IgD-negative memory B cell (primary cell): ENCODE results near the gene SOX18. TPM values are rescaled to one million over a fixed set of nuclear protein-coding genes. Genes with fewer than 3 reads are reported as not detected.

ENCODE experiments used
- H3K27ac Mint-ChIP-seq, 3 donors: one replicate each; pipeline ENCODE4 v1.8.0; 2020 to 2022; ENCODE audit warnings: mild to moderate bottlenecking in 3 of 3, mixed read lengths in 3 of 3, moderate library complexity in 1 of 3
- H3K27me3 Mint-ChIP-seq: one replicate; pipeline ENCODE4 v1.8.0; 2021; ENCODE audit warnings: mixed read lengths
- H3K36me3 Mint-ChIP-seq: one replicate; pipeline ENCODE4 v1.8.0; 2020; ENCODE audit warnings: mild to moderate bottlenecking, mixed read lengths
- H3K4me1 Mint-ChIP-seq, 3 donors: one replicate each; pipeline ENCODE4 v1.8.0; 2020 to 2022; ENCODE audit warnings: mixed read lengths in 3 of 3, mild to moderate bottlenecking in 1 of 3
- H3K4me3 Mint-ChIP-seq, 4 donors: one replicate each; pipeline ENCODE4 v1.8.0; 2020 to 2022; ENCODE audit warnings: mild to moderate bottlenecking in 4 of 4, mixed read lengths in 4 of 4, moderate library complexity in 3 of 4
- H3K9me3 Mint-ChIP-seq, 3 donors: one replicate each; pipeline ENCODE4 v1.8.0; 2020 to 2021; ENCODE audit warnings: mixed read lengths in 3 of 3, mild to moderate bottlenecking in 1 of 3
- polyA plus RNA-seq: library from polyadenylated mRNA; unstranded; fragments of 300-500 nt; fragmentation: Illumina TruSeq; gene quantifications from one replicate; pipeline ENCODE4 v1.2.3, GENCODE V29; 2021

The SOX18 gene
- polyA plus RNA-seq, 1 donor from 2014 or later: not detected

DNA sequence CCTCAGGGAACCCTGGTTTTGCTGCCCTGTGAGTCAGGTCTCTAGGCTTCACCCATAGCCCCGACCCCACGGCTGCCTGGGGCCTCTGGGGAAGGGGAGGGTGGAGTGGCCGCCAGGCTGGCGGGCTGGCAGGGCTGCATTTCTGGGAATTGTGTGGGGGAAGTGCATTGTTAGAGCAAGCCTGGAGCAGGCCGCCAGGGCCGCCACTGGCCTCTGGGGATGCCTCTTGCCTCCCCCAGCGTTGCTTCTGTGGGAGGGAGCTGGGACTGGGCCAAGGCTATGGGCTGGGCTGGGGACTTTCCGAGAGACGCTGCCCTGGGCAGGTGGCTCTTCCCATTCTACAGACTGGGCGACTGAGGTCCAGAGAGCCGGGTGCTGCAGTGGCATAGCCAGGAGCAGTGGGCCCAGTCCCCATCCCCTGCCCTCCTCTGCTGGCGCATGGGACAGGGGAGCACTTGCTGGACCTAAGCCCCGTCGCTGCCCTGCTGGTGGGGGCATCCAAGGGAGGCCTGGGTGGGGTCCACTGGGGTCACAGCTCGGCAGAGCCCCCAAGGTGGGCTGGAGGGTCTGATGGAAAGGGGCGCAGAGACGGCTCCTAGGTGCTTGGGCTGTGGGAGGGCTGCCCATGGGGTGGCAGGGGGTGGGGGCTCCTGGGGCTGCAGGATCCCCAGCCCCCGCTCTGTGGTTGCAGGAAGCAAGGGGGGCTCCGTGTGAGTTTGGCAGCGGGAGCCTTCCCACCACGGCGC lies 6.6 kb upstream of the SOX18 start:
- Mint-ChIP-seq H3K36me3 (peaks cover 3% of the 10 kb centered on the region), H3K27me3 (peaks cover 22% of the 10 kb centered on the region), H3K9me3 (no peaks in the 10 kb centered on the region), H3K27ac (no peak overlapping the region), H3K4me3 (peak overlapping the region in 1 of 4 donors; percentile 9), H3K4me1 (peaks cover 0 to 11% (median 9%) of the 10 kb centered on the region in 3 donors)

DNA sequence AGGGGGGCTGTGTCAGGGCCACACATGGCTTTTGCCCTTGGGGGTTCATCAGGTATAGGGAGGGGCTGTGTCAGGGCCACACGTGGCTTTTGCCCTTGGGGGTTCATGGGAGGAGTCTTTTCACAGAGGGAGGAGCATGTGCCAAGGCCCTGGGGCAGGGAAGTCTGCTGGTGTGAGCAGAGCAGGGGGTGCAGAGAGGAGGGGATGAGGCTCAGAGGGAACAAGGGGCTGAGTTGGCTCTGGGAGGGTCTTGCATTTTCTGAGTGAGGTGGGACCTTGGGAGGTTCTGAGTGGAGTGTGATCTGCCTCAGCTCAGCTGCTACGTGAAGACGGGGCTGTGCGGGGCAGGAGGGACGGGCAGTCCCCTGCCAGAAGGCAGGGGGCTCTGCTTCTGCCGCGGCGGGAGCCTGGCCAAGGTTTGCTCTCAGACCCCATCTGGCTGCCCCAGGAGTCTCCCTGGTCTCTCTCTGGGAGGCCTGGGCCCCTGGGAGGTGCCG lies 6.0 kb upstream of the SOX18 start:
- Mint-ChIP-seq H3K27ac (no peak overlapping the region), H3K4me1 (peaks cover 0 to 11% (median 9%) of the 10 kb centered on the region in 3 donors), H3K4me3 (peak overlapping the region in 1 of 4 donors; percentile 19), H3K27me3 (peaks cover 28% of the 10 kb centered on the region), H3K9me3 (no peaks in the 10 kb centered on the region), H3K36me3 (peaks cover 3% of the 10 kb centered on the region)

DNA sequence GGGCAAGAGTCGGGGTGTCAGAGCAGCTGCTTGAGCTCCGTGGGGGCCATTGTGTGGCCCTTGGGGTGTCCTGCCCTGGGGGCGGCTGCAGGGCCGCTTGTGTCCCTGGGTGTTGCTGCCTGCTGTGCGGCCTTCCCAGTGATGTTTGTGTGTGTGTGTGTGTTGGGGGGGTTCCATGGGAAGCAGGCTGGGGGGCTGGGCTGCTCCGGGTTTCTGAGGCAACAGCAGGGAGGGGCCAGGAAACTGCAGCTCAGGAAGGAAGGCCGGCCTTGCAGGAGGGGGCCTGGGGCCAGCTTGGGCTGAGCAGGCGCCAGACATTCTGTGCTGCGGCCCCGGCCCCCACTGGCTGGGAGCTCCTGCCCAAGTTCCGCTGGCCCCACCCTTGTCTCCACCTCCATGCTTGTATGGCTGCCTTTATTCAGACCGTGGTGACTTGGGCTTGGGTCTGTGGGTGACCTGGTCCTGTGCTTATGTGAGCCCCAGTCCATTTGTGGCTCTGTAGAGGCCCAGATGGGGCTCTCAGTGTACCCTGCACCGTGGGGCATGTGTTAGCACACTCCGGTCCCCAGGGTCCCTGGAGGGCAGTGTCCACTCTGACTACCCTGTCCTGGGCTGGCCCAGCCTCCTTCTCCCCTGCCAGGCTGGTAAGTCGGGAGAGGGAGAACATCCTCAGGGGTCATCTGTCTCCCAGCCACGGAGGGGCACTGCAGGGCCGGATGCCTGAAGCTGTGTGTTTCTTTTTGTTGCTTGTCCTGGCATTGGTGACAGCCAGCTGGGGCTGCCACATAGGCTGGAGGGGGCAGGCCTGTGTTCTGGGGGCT lies 4.6 kb upstream of the SOX18 start:
- Mint-ChIP-seq H3K9me3 (no peaks in the 10 kb centered on the region), H3K27me3 (peaks cover 34% of the 10 kb centered on the region), H3K4me3 (no peak overlapping the region), H3K4me1 (peaks cover 0 to 11% (median 9%) of the 10 kb centered on the region in 3 donors), H3K27ac (peak overlapping the region in 1 of 3 donors; percentile 57), H3K36me3 (peaks cover 3% of the 10 kb centered on the region)

DNA sequence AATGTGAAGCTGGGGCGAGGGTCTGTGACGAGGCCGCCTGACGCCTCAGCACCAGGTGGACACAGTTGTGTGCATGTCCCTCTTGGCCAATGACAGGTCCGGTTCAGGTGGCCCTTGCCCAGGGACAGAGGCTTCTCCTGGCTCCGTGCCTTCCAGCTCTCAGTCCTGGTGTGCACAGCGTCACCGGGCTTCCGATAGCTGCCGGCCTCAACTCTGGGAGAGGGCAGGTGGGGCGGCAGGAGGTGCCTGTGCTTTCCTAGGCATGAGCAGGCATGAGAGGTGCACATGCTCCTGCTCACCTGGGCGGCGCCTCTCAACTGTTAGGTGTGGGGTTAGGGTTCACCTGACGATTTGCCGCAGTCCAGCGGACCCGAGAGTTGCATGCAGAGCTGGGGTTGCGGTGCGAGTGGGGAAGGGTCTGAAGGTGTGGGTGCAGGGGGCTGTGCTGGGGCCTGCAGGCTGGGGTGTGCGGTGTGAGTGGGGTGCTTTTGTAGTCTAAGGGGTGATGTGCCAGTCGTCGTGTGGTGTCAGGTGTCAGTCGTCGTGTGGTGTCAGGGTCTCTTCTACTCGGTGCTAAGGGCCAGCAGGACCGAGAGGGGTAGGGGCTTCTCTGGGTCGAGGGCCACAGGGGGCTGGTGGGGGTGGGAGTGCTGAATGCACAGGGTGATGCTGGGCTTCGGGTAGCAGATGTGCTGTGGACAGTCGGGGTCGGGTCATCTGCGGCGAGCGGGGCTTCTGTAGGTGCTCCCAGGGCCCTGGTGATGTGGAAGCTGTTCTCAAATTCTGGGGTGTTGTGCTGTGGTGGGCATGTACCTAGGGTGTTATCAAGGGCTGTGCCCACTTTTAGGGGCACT lies 3.8 kb upstream of the SOX18 start:
- H3K4me3 Mint-ChIP-seq: no peak overlapping the region
- H3K4me1 Mint-ChIP-seq: peaks cover 0 to 7% (median 4%) of the 10 kb centered on the region in 3 donors
- H3K9me3 Mint-ChIP-seq: no peaks in the 10 kb centered on the region
- no peak overlapping the region for H3K27ac Mint-ChIP-seq
- H3K36me3 Mint-ChIP-seq: peaks cover 3% of the 10 kb centered on the region
- H3K27me3 Mint-ChIP-seq: peaks cover 35% of the 10 kb centered on the region

DNA sequence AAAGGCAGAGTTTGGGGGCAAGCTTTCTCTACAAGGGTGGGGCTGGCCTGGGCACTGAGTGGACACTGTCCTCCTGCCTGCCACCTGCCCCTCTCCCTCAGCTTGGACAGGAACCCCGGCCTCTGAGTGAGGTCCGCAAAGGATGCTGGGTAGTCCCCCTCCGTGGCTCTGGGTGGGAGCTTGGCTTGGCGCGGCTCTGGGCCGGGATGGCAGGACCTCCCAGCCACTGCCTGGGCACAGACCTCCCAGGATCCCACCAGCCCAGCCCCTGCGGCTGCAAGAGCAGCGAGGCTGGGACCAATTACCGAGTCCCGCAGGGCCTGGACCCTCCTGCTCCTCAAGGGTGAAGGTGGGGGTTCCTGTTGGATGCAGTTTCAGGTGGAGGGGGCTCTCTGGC lies 2.9 kb upstream of the SOX18 start:
- Mint-ChIP-seq H3K4me3 (no peak overlapping the region), H3K36me3 (peaks cover 3% of the 10 kb centered on the region), H3K27ac (no peak overlapping the region), H3K27me3 (peaks cover 39% of the 10 kb centered on the region), H3K9me3 (no peaks in the 10 kb centered on the region), H3K4me1 (peaks cover 0 to 4% (median 0%) of the 10 kb centered on the region in 3 donors)

DNA sequence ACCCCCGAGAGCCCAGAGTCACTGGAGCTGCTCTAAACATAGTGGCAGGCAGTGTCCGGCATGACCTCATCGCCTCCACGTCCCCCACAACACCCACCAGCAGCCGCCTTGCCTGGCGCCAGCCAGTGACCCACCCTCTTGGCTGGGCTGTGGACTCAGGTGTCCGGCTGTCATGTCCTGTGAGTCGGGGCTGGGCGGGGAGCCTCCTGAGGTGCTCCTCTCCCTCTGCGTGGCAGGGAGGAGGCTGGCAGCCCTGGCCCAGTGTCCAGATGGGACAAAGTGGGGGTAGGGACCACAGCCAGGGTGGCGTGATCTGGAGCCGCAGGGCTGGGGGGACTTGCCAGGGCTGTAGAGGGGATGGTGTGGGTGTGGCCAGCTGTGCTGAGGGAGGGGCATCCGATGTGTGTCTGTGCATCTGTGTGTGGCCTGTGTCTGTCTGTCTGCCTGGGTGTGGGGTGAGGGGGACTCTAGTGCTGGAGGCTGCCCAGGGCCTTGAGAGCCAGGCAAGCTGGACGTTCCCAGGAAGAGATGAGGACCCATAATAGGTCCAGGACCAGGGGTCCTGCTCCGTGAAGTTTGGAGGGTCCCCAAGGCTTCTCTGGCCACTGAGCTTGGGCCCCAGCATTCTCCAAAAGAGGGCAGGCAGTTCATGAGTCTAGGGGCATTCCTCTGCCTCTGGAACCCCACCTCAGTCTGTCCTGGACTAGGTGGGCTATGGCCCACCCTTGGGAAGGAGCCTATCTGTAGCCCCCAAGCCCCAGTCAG lies 2.3 kb upstream of the SOX18 start:
- no peaks in the 10 kb centered on the region for H3K9me3 Mint-ChIP-seq
- peak overlapping the region in 1 of 4 donors; percentile 47 for H3K4me3 Mint-ChIP-seq
- H3K27me3 Mint-ChIP-seq: peaks cover 45% of the 10 kb centered on the region
- H3K36me3 Mint-ChIP-seq: peaks cover 3% of the 10 kb centered on the region
- no peak overlapping the region for H3K27ac Mint-ChIP-seq
- peaks cover 0 to 4% (median 0%) of the 10 kb centered on the region in 3 donors for H3K4me1 Mint-ChIP-seq

DNA sequence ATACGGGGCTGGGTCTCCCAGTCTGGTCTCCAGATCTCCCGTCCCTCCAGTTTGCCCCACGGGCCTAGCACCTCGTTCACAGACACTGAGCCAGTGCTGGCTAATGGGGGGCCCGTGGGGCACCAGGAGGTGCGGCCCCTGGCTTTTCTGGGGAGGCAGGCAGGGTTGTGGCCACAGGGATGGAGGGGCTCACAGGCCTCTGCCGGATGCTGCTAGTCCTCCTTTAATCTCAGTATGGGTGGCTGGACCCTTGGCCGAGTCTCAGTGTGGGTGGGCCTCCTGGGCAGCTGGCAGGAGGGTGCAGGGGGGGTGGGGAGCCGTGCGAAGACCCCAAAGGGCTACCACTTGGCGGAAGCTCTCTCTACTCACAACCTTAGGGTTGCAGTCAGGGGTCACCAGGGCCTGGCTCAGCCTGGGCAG lies 1.6 kb upstream of the SOX18 start:
- H3K27ac Mint-ChIP-seq: peak overlapping the region in 1 of 3 donors; percentile 48
- H3K36me3 Mint-ChIP-seq: peaks cover 3% of the 10 kb centered on the region
- H3K9me3 Mint-ChIP-seq: no peaks in the 10 kb centered on the region
- peak overlapping the region in 1 of 4 donors; percentile 17 for H3K4me3 Mint-ChIP-seq
- H3K27me3 Mint-ChIP-seq: peaks cover 51% of the 10 kb centered on the region
- peaks cover 0 to 4% (median 0%) of the 10 kb centered on the region in 3 donors for H3K4me1 Mint-ChIP-seq

DNA sequence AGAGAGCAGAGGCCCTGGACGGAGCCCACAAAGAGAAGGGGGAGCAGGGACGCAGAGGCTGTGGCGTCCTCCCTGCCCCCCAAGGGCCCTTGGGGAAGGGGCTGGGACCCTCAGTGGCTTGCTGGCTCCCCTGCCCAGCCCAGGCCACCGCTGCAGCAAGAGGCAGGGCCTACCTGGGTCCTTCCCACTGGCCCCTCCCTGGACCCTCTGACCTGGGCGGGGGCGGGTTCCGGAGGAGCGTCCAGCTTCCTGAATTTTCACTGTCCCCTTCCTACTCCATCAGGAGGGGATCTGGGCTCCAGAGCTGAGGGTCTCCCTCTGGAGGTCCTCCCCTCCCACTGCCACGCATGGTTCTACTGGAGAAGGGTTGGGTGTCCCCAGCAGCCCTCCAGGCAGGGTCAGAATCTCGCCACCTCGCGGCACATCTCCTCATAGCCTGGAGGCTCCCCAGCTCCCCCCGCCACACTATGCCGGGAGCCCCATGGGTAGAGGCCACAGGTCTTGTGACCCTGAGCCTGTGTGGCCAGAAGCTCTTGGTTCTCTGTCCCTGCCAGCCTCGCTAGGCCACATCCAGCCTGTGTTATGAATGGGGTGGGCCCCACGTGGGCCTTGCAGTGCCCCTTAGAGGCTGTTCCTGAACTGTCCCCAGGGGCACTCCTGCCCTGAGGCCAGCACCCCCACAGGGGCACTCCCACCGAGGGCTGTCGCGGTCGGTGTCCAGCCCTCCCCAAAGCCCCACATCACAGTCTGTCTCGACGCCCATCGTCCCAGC lies 1.0 kb upstream of the SOX18 start:
- Mint-ChIP-seq H3K27me3 (peaks cover 52% of the 10 kb centered on the region), H3K27ac (peak overlapping the region in 1 of 3 donors; percentile 48), H3K9me3 (no peaks in the 10 kb centered on the region), H3K36me3 (peaks cover 3% of the 10 kb centered on the region), H3K4me1 (peaks cover 0 to 4% (median 0%) of the 10 kb centered on the region in 3 donors), H3K4me3 (peak overlapping the region in 1 of 4 donors; percentile 30)

DNA sequence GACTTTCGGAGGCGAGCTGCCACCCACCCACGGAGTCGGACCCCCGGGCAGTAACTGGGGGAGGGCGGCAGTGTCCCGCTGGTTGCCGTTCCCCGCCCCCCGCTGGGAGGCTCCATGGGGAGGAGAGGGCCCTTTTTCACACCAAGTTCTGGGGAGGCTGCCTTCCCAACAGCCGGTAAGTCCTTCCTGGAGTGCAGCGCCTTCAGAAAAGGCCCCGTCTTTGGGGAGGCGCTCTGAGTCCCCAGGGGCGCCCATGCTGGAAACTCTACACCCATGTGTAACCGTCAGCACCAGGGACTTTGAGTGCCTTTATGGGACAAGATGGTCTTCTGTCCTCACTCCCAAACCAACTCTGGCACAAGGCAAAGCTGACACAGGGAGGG lies 430 bp upstream of the SOX18 start:
- Mint-ChIP-seq H3K36me3 (no peaks in the 10 kb centered on the region), H3K9me3 (no peaks in the 10 kb centered on the region), H3K4me3 (peak overlapping the region in 2 of 4 donors; percentile 45 to 67), H3K27ac (no peak overlapping the region), H3K4me1 (peaks cover 0 to 4% (median 0%) of the 10 kb centered on the region in 3 donors), H3K27me3 (peaks cover 47% of the 10 kb centered on the region)

DNA sequence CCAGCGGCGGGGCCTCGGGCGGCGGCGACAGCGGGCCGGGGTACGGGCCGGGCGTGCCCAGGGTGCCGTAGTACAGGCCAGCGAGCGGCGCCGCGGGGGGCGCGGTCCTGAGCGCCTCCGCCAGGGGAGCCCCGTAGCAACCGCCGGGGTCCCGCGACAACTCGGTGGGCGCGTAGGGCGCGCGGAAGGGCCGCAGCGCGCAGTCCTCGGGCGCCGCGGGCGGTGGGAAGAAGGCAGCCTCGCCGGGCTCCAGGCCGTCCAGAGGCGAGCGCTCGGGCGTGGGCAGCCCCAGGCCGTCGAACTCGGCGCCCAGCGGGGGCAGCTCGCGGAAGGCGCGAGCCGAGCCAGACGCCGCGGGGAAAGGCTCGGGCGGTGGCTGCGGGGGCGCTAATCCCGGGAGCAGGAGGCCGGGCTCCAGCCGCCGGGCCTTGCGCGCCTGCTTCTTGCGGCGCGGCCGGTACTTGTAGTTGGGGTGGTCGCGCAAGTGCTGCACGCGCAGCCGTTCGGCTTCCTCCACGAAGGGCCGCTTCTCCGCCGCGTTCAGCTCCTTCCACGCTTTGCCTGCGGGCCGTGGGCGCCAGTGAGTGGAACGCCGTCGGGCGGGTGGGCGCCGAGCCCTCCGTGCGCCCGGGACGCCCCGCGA lies 916 bp downstream of the SOX18 start:
- Mint-ChIP-seq H3K27ac (no peak overlapping the region), H3K9me3 (no peaks in the 10 kb centered on the region), H3K27me3 (peaks cover 45% of the 10 kb centered on the region), H3K4me1 (peaks cover 0 to 4% (median 4%) of the 10 kb centered on the region in 3 donors), H3K36me3 (no peaks in the 10 kb centered on the region), H3K4me3 (no peak overlapping the region)

DNA sequence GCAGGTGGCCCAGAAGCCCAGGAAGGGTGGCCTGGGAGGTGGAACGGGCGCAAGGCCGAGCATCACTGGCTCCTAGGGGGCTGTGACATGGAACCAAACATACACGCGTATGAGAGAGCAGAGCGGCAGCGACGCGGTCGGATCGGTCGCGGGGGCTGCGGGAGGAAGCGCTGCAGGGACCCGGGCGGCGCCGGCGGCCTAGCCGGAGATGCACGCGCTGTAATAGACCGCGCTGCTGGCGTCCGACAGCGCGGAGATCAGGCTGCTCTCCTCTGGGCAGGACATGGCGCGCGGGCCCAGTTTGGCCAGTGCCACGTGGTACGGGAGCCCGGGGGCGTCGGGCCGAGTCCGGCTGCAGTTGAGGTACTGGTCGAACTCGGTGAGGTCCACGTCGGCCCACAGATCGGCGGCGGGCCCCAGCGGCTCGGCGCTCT lies 1.5 kb downstream of the SOX18 start:
- Mint-ChIP-seq H3K4me3 (peak overlapping the region in 1 of 4 donors; percentile 16), H3K27ac (no peak overlapping the region), H3K36me3 (no peaks in the 10 kb centered on the region), H3K9me3 (no peaks in the 10 kb centered on the region), H3K4me1 (peaks cover 0 to 5% (median 1%) of the 10 kb centered on the region in 3 donors), H3K27me3 (peaks cover 40% of the 10 kb centered on the region)

DNA sequence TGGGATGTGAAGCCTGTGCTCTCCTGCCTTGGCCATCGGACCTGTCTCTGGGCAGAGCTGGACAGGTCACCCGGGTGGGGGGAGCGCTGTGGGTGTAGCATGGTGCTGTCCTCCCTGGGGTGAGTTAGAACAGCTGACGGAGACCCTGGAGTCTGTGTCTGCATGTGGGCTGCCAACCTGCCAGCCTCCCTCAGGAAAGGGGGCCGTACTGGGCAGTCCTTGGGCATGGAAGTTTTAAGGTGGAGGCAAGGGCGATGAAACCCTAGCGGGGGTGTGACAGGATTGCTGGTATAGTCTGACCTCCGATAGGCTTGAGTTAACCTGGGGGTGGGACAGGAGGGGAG lies 2.4 kb downstream of the SOX18 start:
- no peak overlapping the region for H3K27ac Mint-ChIP-seq
- no peak overlapping the region for H3K4me3 Mint-ChIP-seq
- no peaks in the 10 kb centered on the region for H3K9me3 Mint-ChIP-seq
- peaks cover 37% of the 10 kb centered on the region for H3K27me3 Mint-ChIP-seq
- H3K36me3 Mint-ChIP-seq: no peaks in the 10 kb centered on the region
- H3K4me1 Mint-ChIP-seq: peaks cover 0 to 5% (median 3%) of the 10 kb centered on the region in 3 donors
